Right cardiac atrium (tissue), 5 donors: ENCODE measurements around the gene DMRT1. TPM values are rescaled to one million over a fixed set of nuclear protein-coding genes. Genes with fewer than 3 reads are reported as not detected.
"Not testable (repeated sequence)": the region's sequence is repeated elsewhere in the genome, so short reads cannot be mapped to it uniquely, and the experiment has no call there.

Experiments
- ATAC-seq, 2 donors: fragments of 200-7000 bp; cut with Tn5 transposase; one replicate each; pipeline versions ENCODE4 v1.8.0 to v1.9.1; 2020; ENCODE audit warnings: moderate library complexity in 2 of 2, mild to moderate bottlenecking in 1 of 2
- DNase-seq, 3 donors: peaks; one replicate each; pipeline ENCODE4 v3.0.0-alpha.2; 2020
- H3K27ac ChIP-seq: one replicate; pipeline ENCODE4 v1.5.1; 2013; ENCODE audit warnings: mild to moderate bottlenecking, low read length, control low read depth, moderate library complexity
- H3K27me3 ChIP-seq: one replicate; pipeline ENCODE4 v1.6.1; 2013; ENCODE audit not compliant: control insufficient read depth, insufficient read depth
- H3K4me1 ChIP-seq: one replicate; pipeline ENCODE4 v1.6.1; 2013; ENCODE audit warnings: low read length; ENCODE audit not compliant: control insufficient read depth, insufficient read depth
- H3K4me3 ChIP-seq: one replicate; pipeline ENCODE4 v1.5.1; 2013; ENCODE audit warnings: low read length, control low read depth
- H3K9me3 ChIP-seq: one replicate; pipeline ENCODE4 v1.6.1; 2013; ENCODE audit warnings: low read length; ENCODE audit not compliant: control insufficient read depth
- WGBS: extraction: QIAGEN DNeasy Blood & Tissue Kit; methylation state at CpG from one replicate; pipeline ENCODE4 v1.1.7; 2013; 5-methylcytosine and 5-hydroxymethylcytosine counted together
- intact Hi-C, 4 donors: fragments of 100-400 bp; cut with DNase I; formaldehyde crosslinking; loops; one replicate each; pipeline versions ENCODE4 v1.11.0 to v1.14.0; 2022 to 2023
- polyA plus RNA-seq: library from polyadenylated mRNA; stranded (reverse); fragments of 200-250 nt; gene quantifications from one replicate; pipeline ENCODE4 v1.2.3, GENCODE V29; 2013
- total RNA-seq, 4 donors: library from RNA; stranded (reverse); fragmentation: NEBNext Ultra II Directional; extraction: Animal tissue kit (Norgen Biotek cat#: 25700); gene quantifications; one replicate each; pipeline ENCODE4 v1.2.1, GENCODE V29; 2021
- donor health status: healthy with polysubstance abuse.
- donor health status: DM: no; HTN: yes; CAD: no.
- donor health status: DM: no; HTN: no; CAD: no.
- donor health status: DM: no; HTN: yes; CAD: no; lungs with severe emphysema.
- donor health status: DM: yes; HTN: yes; CAD: no.

Gene DMRT1
- total and polyA plus RNA-seq, 5 donors = not detected

DNA sequence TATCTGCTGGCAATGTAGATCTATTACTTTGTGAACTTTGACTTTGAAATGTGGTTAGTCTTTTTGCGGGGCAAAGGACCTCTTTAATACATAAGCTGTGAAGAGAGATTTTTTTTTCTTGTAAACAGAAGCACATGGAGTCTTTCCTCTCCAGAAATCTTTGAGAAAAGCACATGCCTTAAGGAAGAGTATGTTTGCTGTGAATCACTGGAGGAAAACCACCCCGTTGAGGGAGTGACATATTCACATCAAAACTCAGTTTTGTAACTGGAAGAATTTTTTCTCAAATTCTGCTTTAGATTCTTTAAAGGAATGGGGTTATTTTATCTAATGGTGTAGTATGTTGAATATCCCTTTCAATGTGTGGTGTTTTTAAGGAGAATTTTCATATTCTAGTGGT is 138.5 kb downstream of the DMRT1 start:
- DNase-seq (no peak), ATAC-seq (no peak)
- Histone ChIP-seq H3K4me1 (no peaks in the 10 kb centered on the region), H3K4me3 (no peak overlapping the region), H3K9me3 (no peaks in the 10 kb centered on the region), H3K27me3 (peaks cover 4% of the 10 kb centered on the region), H3K27ac (no peak overlapping the region)
- intact Hi-C loops = no loop called here
- 15% methylated on average over 2 of the region's 2 CpGs for WGBS

DNA sequence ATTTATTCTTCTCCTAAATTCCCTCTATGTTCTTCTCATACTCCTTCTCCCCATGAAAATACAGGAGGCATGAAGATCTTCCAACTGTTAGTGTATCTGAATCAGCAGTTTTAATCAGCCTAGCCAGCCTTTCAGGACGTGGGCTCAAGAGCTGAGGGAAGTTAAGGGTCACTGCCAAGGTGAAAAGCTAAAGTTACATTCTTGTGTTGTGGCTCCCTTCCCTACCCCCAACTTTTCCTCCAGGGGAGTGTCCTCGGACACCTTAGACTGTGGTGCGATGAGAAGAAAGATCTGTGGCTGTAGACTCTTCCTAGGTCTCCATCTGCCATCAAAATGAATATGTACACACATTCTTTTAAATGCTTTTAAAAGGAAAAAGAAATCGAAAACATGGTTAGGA is 139.1 kb downstream of the DMRT1 start:
- no peak for DNase-seq
- WGBS = 9% methylated on average over 4 of the region's 4 CpGs
- ATAC-seq = no peak
- Histone ChIP-seq H3K27ac (no peak overlapping the region), H3K27me3 (peaks cover 4% of the 10 kb centered on the region), H3K4me3 (no peak overlapping the region), H3K4me1 (no peaks in the 10 kb centered on the region), H3K9me3 (no peaks in the 10 kb centered on the region)
- intact Hi-C loops = no loop called here

DNA sequence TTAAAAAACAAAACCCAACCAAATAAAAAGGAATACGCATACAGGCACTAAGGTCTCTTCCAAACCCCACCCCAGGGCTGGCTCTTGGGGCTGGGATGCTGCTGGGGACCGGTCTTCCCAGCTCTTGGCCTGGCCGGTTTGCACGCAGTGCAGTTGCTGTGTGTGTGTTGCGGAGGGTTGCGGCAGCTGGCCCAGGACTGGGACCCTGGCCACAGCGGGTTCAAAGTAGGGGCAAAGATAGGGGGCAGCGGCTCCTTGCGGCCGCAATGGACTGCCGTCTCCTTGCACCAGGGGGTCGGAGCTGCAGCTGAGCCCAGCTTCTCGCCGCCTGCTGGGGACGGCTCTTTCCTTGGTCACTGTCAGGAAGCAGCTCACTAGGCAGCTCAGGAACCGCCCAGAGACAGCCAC is 140.0 kb downstream of the DMRT1 start:
- H3K27me3 ChIP-seq = peaks cover 4% of the 10 kb centered on the region
- WGBS = 5% methylated on average over 16 of the region's 16 CpGs

DNA sequence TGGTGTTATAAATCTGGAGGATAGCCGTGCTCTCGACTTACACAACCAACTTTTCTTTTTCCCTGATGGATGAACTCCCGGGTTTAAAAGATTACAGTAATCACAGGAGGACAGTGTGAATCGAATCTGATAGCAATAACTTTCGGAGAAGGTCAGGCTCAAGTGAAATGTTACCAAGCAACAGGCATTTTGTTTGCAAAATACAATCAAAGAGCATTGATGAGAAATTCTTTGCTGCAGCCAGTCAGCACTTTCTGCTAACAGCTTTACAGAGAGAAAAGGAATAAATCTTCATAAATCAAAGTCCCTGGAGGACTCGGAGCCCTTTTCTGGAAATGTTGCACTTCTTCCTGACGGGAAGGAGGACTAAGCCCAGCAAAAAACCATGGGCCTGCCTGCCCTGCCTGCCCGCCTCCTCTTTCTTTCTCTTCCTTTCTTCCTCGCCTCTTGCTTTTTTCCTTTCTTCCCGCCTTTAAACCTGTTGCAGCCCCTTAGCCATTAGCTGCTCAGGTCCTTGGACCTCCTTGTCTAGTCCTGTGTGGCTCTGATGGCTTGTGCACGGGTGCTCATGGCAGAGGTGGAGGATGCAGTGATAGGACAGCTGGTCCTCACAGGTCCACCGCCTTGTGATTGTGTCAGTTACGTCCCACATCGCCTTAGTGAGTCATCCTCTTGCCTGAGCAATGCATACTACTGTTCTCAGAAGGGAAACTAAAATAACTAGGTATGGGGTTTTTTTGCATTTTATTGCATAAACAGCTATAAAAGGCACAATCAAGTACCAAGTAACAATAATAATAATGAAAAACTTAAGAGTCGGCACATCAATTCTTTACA is 141.1 kb downstream of the DMRT1 start:
- Histone ChIP-seq H3K27ac (no peak overlapping the region), H3K4me1 (no peaks in the 10 kb centered on the region), H3K9me3 (no peaks in the 10 kb centered on the region), H3K27me3 (peaks cover 4% of the 10 kb centered on the region), H3K4me3 (no peak overlapping the region)
- intact Hi-C loops = no loop called here
- 49% methylated on average over 15 of the region's 15 CpGs for WGBS
- no peak for ATAC-seq
- DNase-seq = no peak

More for the DNA sequence above, 140.0 kb downstream of the DMRT1 start:
- H3K4me1 ChIP-seq = no peaks in the 10 kb centered on the region
- ATAC-seq (no peak), DNase-seq (no peak)
- H3K27ac ChIP-seq = no peak overlapping the region
- no peak overlapping the region for H3K4me3 ChIP-seq
- no peaks in the 10 kb centered on the region for H3K9me3 ChIP-seq
- intact Hi-C loops = no loop called here

DNA sequence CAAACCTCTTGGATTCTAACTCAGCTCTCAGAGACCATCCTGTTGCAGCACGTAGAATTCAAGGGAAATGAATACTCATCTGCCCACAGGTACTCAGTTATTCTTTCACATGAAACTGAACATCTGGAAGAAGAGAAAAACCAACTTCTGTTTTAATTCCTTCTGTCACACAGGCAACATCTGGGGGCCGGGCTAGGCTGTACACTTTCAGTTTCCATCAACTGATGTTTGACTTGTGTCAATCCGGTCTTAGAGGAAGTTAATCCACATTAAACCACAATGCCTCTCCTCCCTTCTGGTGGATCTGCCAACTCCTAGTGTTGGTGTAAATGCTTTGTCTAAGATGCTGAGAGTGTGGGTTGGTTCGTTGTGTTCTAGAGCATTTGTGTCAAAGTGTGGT is 152.5 kb downstream of the DMRT1 start:
- intact Hi-C loops = no loop called here
- WGBS = 80% methylated on average over 4 of the region's 4 CpGs

DNA sequence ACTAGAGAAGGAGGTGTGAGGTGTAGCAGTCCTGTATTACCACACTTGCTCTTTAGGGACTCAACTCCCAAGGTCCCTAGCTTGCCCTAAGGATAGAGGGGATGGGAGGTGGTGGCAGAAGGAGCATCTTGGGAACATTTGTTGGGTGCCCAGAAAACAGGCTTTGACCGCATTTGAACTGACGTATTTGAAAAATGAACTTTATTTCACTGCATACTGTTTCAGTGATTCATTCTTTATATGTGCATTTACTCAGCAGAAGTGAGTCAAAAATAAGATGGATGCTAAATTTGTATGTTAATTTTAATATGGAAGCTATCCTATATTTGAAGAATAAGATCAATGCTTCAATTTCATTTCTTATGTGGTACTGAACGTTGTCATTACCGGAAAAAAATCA is 153.7 kb downstream of the DMRT1 start:
- intact Hi-C loops = no loop called here
- WGBS = 85% methylated on average over 4 of the region's 4 CpGs

More for the DNA sequence above, 152.5 kb downstream of the DMRT1 start:
- H3K4me3 ChIP-seq = no peak overlapping the region
- ATAC-seq = no peak
- no peaks in the 10 kb centered on the region for H3K9me3 ChIP-seq
- H3K27ac ChIP-seq = no peak overlapping the region
- H3K27me3 ChIP-seq = no peaks in the 10 kb centered on the region
- no peaks in the 10 kb centered on the region for H3K4me1 ChIP-seq
- DNase-seq = no peak

DNA sequence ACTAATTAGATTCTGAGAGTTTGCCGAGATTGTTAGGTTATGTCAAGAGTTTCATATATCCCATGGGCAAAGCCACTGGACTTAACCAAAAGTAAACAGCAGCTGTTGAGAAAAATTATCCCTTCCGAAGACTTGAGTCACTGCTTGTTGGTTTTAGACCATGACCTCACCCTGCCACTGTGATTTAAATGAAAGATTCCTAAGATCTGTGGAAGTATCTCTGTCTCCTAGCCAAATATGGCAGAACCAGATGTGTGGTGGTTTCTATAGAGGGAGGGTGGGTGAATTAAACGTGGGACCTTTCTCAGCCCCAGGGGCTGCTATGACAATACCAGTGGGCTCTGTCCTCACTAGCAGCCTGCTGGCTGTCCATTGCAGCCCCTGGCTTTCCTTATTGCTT is 154.3 kb downstream of the DMRT1 start:
- no peak overlapping the region for H3K27ac ChIP-seq
- no peaks in the 10 kb centered on the region for H3K4me1 ChIP-seq
- H3K9me3 ChIP-seq = no peaks in the 10 kb centered on the region
- ATAC-seq = no peak
- DNase-seq = no peak
- no peak overlapping the region for H3K4me3 ChIP-seq
- no peaks in the 10 kb centered on the region for H3K27me3 ChIP-seq
- intact Hi-C loops = no loop called here
- WGBS = 40% methylated on average over 3 of the region's 3 CpGs

More for the DNA sequence above, 153.7 kb downstream of the DMRT1 start:
- ATAC-seq = no peak
- no peak for DNase-seq
- Histone ChIP-seq H3K4me1 (no peaks in the 10 kb centered on the region), H3K27ac (no peak overlapping the region), H3K4me3 (no peak overlapping the region), H3K9me3 (no peaks in the 10 kb centered on the region), H3K27me3 (no peaks in the 10 kb centered on the region)

DNA sequence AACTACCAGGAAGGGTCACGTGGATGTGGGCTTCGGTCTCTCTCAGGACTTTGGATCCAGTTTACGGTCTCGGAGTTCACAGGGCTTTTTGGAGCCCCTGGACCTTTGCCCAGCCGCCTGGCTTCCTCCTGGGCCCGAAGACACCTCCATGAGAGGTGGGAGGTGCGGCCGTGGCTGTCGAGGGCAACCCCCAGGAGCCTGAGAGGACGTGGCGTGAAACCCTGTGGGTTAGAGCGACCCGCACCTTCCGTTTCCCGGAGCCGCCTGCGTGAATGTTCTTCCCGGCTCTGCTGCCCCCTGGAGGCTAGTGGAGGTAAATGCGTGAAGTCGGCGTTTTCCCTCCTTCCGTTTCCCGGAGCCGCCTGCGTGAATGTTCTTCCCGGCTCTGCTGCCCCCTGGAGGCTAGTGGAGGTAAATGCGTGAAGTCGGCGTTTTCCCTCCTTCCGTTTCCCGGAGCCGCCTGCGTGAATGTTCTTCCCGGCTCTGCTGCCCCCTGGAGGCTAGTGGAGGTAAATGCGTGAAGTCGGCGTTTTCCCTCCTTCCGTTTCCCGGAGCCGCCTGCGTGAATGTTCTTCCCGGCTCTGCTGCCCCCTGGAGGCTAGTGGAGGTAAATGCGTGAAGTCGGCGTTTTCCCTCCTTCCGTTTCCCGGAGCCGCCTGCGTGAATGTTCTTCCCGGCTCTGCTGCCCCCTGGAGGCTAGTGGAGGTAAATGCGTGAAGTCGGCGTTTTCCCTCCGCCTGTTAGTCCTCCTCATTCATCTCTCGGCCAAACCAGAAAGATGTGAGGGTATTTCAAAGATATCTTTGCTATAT is 157.0 kb downstream of the DMRT1 start:
- WGBS = 74% methylated on average over 28 of the region's 55 CpGs
- H3K4me3 ChIP-seq, ATAC-seq, H3K9me3 ChIP-seq, H3K4me1 ChIP-seq, H3K27me3 ChIP-seq, H3K27ac ChIP-seq, intact Hi-C loops: not testable (repeated sequence)
- DNase-seq = peak in 2 of 3 donors; percentile 48 to 54

DNA sequence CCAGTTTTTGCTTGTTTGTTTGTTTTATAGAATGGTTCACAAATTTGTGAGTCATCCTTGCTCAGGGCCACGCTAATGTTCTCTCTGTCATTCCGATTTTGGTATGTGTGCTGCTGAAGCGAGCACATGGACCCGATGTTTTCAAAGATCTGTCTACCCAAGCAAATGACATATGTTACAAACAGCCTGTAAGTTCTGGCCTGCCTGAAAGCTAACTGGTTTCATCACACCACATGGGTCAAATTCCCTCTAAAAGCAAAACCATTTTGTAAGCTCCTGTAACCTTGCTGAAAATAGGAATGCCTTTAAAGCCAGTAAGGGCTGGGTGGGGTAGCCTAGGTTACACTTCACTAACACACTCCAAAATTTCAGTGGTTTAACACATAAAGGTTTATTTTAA is 160.3 kb downstream of the DMRT1 start:
- Histone ChIP-seq H3K9me3 (no peaks in the 10 kb centered on the region), H3K27me3 (no peaks in the 10 kb centered on the region), H3K4me3 (no peak overlapping the region), H3K4me1 (no peaks in the 10 kb centered on the region), H3K27ac (no peak overlapping the region)
- WGBS = 89% methylated on average over 4 of the region's 4 CpGs
- ATAC-seq (no peak), DNase-seq (no peak)
- intact Hi-C loops = loop anchor here in 3 of 4 donors (10.0 kb wide), 2 partner anchors 107 to 657 kb away; no protein-coding TSS in a partner anchor

DNA sequence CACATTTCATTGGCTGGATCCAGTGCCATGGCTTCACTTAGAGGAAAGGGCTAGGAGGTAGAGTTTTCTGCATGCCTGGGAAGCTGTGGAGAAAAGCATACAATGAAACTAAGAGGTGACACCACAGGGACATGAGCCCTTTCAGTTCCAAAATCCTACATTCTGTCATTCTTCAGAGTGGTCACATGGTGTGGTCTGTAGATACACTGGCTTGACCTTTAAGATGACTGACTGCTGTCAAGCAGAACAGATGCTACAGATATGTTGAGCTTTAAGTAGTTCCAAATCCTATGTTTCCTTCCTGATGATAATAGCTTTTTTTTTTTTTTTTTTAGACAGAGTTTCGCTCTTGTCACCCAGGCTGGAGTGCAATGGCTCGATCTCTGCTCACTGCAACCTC is 161.2 kb downstream of the DMRT1 start:
- H3K27ac ChIP-seq = no peak overlapping the region
- intact Hi-C loops = loop anchor here in 3 of 4 donors (10.0 kb wide), 2 partner anchors 108 to 658 kb away; no protein-coding TSS in a partner anchor
- 88% methylated on average over 2 of the region's 2 CpGs for WGBS
- H3K27me3 ChIP-seq = no peaks in the 10 kb centered on the region
- no peaks in the 10 kb centered on the region for H3K9me3 ChIP-seq
- no peak for DNase-seq
- ATAC-seq = no peak
- no peak overlapping the region for H3K4me3 ChIP-seq
- no peaks in the 10 kb centered on the region for H3K4me1 ChIP-seq

DNA sequence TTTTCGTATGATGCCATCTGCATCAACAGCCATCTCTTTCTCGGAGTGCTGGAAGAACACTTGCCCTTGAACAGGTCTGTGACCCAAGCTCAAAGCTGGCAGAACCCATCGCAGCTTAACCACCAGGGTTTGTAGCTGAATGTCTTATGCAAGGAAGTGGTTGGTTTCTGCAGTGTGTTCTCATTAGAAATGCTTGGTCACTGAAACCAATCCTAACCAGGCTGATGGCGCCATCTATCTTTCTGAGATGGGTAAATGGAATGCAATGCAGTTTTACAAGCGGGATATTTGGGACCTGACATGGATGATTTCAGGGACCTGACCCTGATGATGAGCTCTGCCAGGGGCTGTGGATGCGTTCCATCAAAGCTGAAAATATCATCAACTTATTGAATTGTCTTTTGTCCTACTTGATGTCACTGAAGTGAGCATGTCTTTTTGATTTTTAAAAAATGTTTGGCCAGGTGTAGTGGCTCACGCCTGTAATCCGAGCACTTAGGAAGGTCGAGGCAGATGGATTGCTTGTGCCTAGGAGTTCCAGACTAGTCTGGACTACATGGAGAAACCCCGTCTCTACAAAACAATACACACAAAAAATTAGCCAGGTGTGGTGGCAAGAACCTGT is 163.7 kb downstream of the DMRT1 start:
- Histone ChIP-seq H3K4me1 (no peaks in the 10 kb centered on the region), H3K27ac (no peak overlapping the region), H3K4me3 (no peak overlapping the region), H3K9me3 (no peaks in the 10 kb centered on the region), H3K27me3 (no peaks in the 10 kb centered on the region)
- 56% methylated on average over 10 of the region's 10 CpGs for WGBS
- no peak for DNase-seq
- no peak for ATAC-seq
- intact Hi-C loops = loop anchor here (5.0 to 10.0 kb wide), 3 partner anchors 110 to 660 kb away; no protein-coding TSS in a partner anchor
